Measurements from ENCODE around the gene GON7. TPM values are rescaled to one million over a fixed set of nuclear protein-coding genes. Genes with fewer than 3 reads are reported as not detected.

GON7 gene
- total RNA-seq, 1 donor from 2014 or later, result 5.4 TPM

GRCh38 chr14:93199031-93199430, 7.8 kb downstream of the GON7 start:
- Mint-ChIP-seq H3K36me3 (ENCODE audit: low read depth, unreplicated experiment) (no peaks in the 10 kb centered on the region), H3K27ac (ENCODE audit: unreplicated experiment) (no peak overlapping the region), H3K4me3 (ENCODE audit: unreplicated experiment) (no peak overlapping the region), H3K4me1 (ENCODE audit: low read depth, unreplicated experiment) (no peaks in the 10 kb centered on the region), H3K27me3 (ENCODE audit: low read depth, unreplicated experiment) (no peaks in the 10 kb centered on the region), H3K9me3 (ENCODE audit: unreplicated experiment) (no peaks in the 10 kb centered on the region)
- Histone ChIP-seq H2AFZ (ENCODE audit: low read depth, low read length) (no peak overlapping the region), H4K20me1 (ENCODE audit: insufficient read depth, low read length) (no peaks in the 10 kb centered on the region), H3K4me1 (ENCODE audit: insufficient read depth, low read length) (no peaks in the 10 kb centered on the region), H3K9me3 (ENCODE audit: insufficient read depth, low read depth, low read length) (no peaks in the 10 kb centered on the region), H3K4me3 (ENCODE audit: insufficient read depth, low read depth, low read length) (no peak overlapping the region), H3K36me3 (ENCODE audit: insufficient read depth, low read length) (no peaks in the 10 kb centered on the region), H3K79me2 (ENCODE audit: insufficient read depth, low read length) (peaks cover under 1% of the 10 kb centered on the region), H3K27me3 (ENCODE audit: insufficient read depth, low read length) (no peaks in the 10 kb centered on the region), H3K27ac (ENCODE audit: low read depth, low read length) (no peak overlapping the region), H3K4me2 (ENCODE audit: low read length) (no peak overlapping the region), H3K9ac (ENCODE audit: low read length) (no peak overlapping the region)
- no peak for DNase-seq (ENCODE audit: low read depth)
- no peak for FAIRE-seq
- TF ChIP-seq EZH2 (IDR thresholded peaks at IDR 0.05; ENCODE audit: insufficient read depth, low read length) (no peak), CTCF (IDR thresholded peaks at IDR 0.05; ENCODE audit: insufficient read depth, low read depth, low read length) (no peak)

- Histone ChIP-seq H2AFZ (ENCODE audit: low read depth, low read length) (no peak overlapping the region), H3K36me3 (ENCODE audit: insufficient read depth, low read length) (peaks cover 2% of the 10 kb centered on the region), H3K4me1 (ENCODE audit: insufficient read depth, low read length) (no peaks in the 10 kb centered on the region), H3K4me3 (ENCODE audit: insufficient read depth, low read depth, low read length) (no peak overlapping the region), H3K4me2 (ENCODE audit: low read length) (no peak overlapping the region), H3K9ac (ENCODE audit: low read length) (no peak overlapping the region), H3K79me2 (ENCODE audit: insufficient read depth, low read length) (no peaks in the 10 kb centered on the region), H3K27me3 (ENCODE audit: insufficient read depth, low read length) (no peaks in the 10 kb centered on the region), H4K20me1 (ENCODE audit: insufficient read depth, low read length) (no peaks in the 10 kb centered on the region), H3K27ac (ENCODE audit: low read depth, low read length) (no peak overlapping the region), H3K9me3 (ENCODE audit: insufficient read depth, low read depth, low read length) (no peaks in the 10 kb centered on the region)
- no peak overlapping the region for H3K4me3 Mint-ChIP-seq (ENCODE audit: unreplicated experiment)
- no peaks in the 10 kb centered on the region for H3K4me1 Mint-ChIP-seq (ENCODE audit: low read depth, unreplicated experiment)
- DNase-seq (ENCODE audit: low read depth), result no peak
- H3K9me3 Mint-ChIP-seq (ENCODE audit: unreplicated experiment), result no peaks in the 10 kb centered on the region
- no peaks in the 10 kb centered on the region for H3K27me3 Mint-ChIP-seq (ENCODE audit: low read depth, unreplicated experiment)
- no peak for FAIRE-seq
- TF ChIP-seq EZH2 (IDR thresholded peaks at IDR 0.05; ENCODE audit: insufficient read depth, low read length) (no peak), CTCF (IDR thresholded peaks at IDR 0.05; ENCODE audit: insufficient read depth, low read depth, low read length) (no peak)
- no peaks in the 10 kb centered on the region for H3K36me3 Mint-ChIP-seq (ENCODE audit: low read depth, unreplicated experiment)
- H3K27ac Mint-ChIP-seq (ENCODE audit: unreplicated experiment), result no peak overlapping the region
These were observed 11.4 kb downstream of the GON7 start for GRCh38 chr14:93195316-93195999.

GRCh38 chr14:93186956-93187355, 19.9 kb downstream of the GON7 start:
- Histone ChIP-seq H3K36me3 (ENCODE audit: insufficient read depth, low read length) (peaks cover 7% of the 10 kb centered on the region), H2AFZ (ENCODE audit: low read depth, low read length) (no peak overlapping the region), H3K27ac (ENCODE audit: low read depth, low read length) (no peak overlapping the region), H3K4me1 (ENCODE audit: insufficient read depth, low read length) (peaks cover 6% of the 10 kb centered on the region), H3K4me2 (ENCODE audit: low read length) (no peak overlapping the region), H3K4me3 (ENCODE audit: insufficient read depth, low read depth, low read length) (no peak overlapping the region), H3K27me3 (ENCODE audit: insufficient read depth, low read length) (no peaks in the 10 kb centered on the region), H3K9ac (ENCODE audit: low read length) (no peak overlapping the region), H4K20me1 (ENCODE audit: insufficient read depth, low read length) (peaks cover 15% of the 10 kb centered on the region), H3K79me2 (ENCODE audit: insufficient read depth, low read length) (peaks cover 28% of the 10 kb centered on the region), H3K9me3 (ENCODE audit: insufficient read depth, low read depth, low read length) (no peaks in the 10 kb centered on the region)
- H3K9me3 Mint-ChIP-seq (ENCODE audit: unreplicated experiment), result no peaks in the 10 kb centered on the region
- peaks cover 3% of the 10 kb centered on the region for H3K36me3 Mint-ChIP-seq (ENCODE audit: low read depth, unreplicated experiment)
- no peak for DNase-seq (ENCODE audit: low read depth)
- FAIRE-seq, result no peak
- no peak overlapping the region for H3K4me3 Mint-ChIP-seq (ENCODE audit: unreplicated experiment)
- no peak for TF ChIP-seq CTCF (IDR thresholded peaks at IDR 0.05; ENCODE audit: insufficient read depth, low read depth, low read length)
- TF ChIP-seq EZH2 (IDR thresholded peaks at IDR 0.05; ENCODE audit: insufficient read depth, low read length), result no peak
- H3K27me3 Mint-ChIP-seq (ENCODE audit: low read depth, unreplicated experiment), result no peaks in the 10 kb centered on the region
- H3K4me1 Mint-ChIP-seq (ENCODE audit: low read depth, unreplicated experiment), result peaks cover 6% of the 10 kb centered on the region
- no peak overlapping the region for H3K27ac Mint-ChIP-seq (ENCODE audit: unreplicated experiment)

Data from astrocyte (in vitro differentiated cells and primary cell).